ENCODE data around the gene MCF2L.
"Not testable (repeated sequence)": the region's sequence is repeated elsewhere in the genome, so short reads cannot be mapped to it uniquely, and the experiment has no call there.

DNA sequence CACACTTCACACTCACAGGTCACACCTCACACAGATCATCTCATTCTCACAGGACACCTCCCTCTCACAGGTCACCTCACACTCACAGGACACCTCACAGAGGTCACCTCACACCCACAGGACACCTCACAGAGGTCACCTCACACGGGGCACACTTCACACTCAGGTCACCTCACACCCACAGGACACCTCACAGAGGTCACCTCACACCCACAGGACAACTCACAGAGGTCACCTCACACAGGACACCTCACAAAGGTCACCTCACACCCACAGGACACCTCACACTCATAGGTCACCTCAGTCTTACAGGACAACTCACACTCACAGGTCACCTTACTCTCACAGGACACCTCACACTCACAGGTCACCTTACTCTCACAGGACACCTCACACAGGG, 143.5 kb downstream of the MCF2L start:
- TF ChIP-seq, protein P1, sequence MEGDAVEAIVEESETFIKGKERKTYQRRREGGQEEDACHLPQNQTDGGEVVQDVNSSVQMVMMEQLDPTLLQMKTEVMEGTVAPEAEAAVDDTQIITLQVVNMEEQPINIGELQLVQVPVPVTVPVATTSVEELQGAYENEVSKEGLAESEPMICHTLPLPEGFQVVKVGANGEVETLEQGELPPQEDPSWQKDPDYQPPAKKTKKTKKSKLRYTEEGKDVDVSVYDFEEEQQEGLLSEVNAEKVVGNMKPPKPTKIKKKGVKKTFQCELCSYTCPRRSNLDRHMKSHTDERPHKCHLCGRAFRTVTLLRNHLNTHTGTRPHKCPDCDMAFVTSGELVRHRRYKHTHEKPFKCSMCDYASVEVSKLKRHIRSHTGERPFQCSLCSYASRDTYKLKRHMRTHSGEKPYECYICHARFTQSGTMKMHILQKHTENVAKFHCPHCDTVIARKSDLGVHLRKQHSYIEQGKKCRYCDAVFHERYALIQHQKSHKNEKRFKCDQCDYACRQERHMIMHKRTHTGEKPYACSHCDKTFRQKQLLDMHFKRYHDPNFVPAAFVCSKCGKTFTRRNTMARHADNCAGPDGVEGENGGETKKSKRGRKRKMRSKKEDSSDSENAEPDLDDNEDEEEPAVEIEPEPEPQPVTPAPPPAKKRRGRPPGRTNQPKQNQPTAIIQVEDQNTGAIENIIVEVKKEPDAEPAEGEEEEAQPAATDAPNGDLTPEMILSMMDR (conservative IDR thresholded peaks at IDR 0.05; ENCODE audit: low read length): not testable (repeated sequence)
- TF ChIP-seq EZH2phosphoT487 (IDR thresholded peaks at IDR 0.05; ENCODE audit: borderline replicate concordance, low read depth, low read length): not testable (repeated sequence)

Data from OCI-LY7 (cell line).